K562 (cell line): ENCODE results near the gene EHD2.

Experiments
- GATA2 ChIP-seq: sonication (generic); formaldehyde crosslinking; IDR thresholded peaks from 2 replicates; pipeline ENCODE4 v1.4.0; 2020; ENCODE audit warnings: mild to moderate bottlenecking, missing genetic modification reagents
- GATAD2B ChIP-seq: fragments of 450-650 bp; IDR thresholded peaks from 2 replicates; pipeline ENCODE4 v1.6.1; 2017; ENCODE audit warnings: mild to moderate bottlenecking, borderline replicate concordance
- HDAC2 ChIP-seq: fragments of 450-650 bp; IDR thresholded peaks from 2 replicates; pipeline ENCODE4 v1.6.1; 2016; ENCODE audit warnings: mild to moderate bottlenecking
- MAZ ChIP-seq, 2 experiments: fragments of 450-650 bp in 1 of 2; sonication (generic) in 1 of 2; formaldehyde crosslinking; IDR thresholded peaks in 1 of 2; conservative IDR thresholded peaks in 1 of 2; 2 replicates each; pipeline versions ENCODE4 v1.4.0 to v1.5.0; 2020; ENCODE audit warnings: mild to moderate bottlenecking in 1 of 2, missing genetic modification reagents in 1 of 2
- POLR2A ChIP-seq: fragments of 450-650 bp; conservative IDR thresholded peaks from 2 replicates; pipeline ENCODE4 v1.6.1; 2016
- SPI1 ChIP-seq: IDR thresholded peaks from 2 replicates; pipeline ENCODE4 v1.6.1; 2011; ENCODE audit warnings: low read depth, low read length, control low read depth, borderline replicate concordance
- TF ChIP-seq, protein P1 (sequence below): fragments of 200-800 bp; sonication (Bioruptor generic); IDR thresholded peaks from 2 replicates; pipeline ENCODE4 v1.6.1; 2016; ENCODE audit warnings: missing genetic modification characterization, missing compliant biosample characterization
- TF ChIP-seq, protein P2 (sequence below), 2 experiments: fragments of 450-650 bp; formaldehyde crosslinking in 1 of 2; IDR thresholded peaks; 2 replicates each; pipeline versions ENCODE4 v1.4.0 to v1.6.1; 2014 to 2020; ENCODE audit warnings: mild to moderate bottlenecking in 2 of 2, borderline replicate concordance in 1 of 2, low read depth in 1 of 2

DNA sequence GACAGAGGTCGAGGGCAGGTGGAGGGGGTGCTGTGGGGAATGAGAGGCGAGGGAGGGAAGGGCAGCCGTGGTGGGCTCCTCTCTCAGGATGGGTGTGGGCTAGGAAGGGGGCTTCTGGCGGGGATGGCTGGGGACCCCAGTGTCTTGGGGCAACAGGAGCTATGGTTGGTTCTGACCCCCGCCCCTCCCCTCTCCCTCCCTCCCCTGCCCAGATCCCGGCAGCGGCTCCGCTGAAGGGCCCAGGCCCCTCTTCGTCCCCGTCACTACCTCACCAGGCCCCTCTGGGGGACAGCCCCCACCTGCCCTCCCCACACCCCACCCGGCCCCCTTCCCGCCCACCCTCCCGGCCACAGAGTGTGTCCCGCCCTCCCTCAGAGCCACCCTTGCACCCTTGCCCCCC is 19.3 kb upstream of the EHD2 start:
- TF ChIP-seq SPI1, result no peak
- TF ChIP-seq GATAD2B, result no peak
- TF ChIP-seq HDAC2, result no peak
- no peak for TF ChIP-seq MAZ (CRISPR knock-in tag; conservative IDR thresholded peaks at IDR 0.05 in 1 of 2, IDR thresholded peaks at IDR 0.05 in 1 of 2)
- TF ChIP-seq, protein P1, sequence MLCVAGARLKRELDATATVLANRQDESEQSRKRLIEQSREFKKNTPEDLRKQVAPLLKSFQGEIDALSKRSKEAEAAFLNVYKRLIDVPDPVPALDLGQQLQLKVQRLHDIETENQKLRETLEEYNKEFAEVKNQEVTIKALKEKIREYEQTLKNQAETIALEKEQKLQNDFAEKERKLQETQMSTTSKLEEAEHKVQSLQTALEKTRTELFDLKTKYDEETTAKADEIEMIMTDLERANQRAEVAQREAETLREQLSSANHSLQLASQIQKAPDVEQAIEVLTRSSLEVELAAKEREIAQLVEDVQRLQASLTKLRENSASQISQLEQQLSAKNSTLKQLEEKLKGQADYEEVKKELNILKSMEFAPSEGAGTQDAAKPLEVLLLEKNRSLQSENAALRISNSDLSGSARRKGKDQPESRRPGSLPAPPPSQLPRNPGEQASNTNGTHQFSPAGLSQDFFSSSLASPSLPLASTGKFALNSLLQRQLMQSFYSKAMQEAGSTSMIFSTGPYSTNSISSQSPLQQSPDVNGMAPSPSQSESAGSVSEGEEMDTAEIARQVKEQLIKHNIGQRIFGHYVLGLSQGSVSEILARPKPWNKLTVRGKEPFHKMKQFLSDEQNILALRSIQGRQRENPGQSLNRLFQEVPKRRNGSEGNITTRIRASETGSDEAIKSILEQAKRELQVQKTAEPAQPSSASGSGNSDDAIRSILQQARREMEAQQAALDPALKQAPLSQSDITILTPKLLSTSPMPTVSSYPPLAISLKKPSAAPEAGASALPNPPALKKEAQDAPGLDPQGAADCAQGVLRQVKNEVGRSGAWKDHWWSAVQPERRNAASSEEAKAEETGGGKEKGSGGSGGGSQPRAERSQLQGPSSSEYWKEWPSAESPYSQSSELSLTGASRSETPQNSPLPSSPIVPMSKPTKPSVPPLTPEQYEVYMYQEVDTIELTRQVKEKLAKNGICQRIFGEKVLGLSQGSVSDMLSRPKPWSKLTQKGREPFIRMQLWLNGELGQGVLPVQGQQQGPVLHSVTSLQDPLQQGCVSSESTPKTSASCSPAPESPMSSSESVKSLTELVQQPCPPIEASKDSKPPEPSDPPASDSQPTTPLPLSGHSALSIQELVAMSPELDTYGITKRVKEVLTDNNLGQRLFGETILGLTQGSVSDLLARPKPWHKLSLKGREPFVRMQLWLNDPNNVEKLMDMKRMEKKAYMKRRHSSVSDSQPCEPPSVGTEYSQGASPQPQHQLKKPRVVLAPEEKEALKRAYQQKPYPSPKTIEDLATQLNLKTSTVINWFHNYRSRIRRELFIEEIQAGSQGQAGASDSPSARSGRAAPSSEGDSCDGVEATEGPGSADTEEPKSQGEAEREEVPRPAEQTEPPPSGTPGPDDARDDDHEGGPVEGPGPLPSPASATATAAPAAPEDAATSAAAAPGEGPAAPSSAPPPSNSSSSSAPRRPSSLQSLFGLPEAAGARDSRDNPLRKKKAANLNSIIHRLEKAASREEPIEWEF (CRISPR knock-in tag), result no peak
- TF ChIP-seq, protein P2, sequence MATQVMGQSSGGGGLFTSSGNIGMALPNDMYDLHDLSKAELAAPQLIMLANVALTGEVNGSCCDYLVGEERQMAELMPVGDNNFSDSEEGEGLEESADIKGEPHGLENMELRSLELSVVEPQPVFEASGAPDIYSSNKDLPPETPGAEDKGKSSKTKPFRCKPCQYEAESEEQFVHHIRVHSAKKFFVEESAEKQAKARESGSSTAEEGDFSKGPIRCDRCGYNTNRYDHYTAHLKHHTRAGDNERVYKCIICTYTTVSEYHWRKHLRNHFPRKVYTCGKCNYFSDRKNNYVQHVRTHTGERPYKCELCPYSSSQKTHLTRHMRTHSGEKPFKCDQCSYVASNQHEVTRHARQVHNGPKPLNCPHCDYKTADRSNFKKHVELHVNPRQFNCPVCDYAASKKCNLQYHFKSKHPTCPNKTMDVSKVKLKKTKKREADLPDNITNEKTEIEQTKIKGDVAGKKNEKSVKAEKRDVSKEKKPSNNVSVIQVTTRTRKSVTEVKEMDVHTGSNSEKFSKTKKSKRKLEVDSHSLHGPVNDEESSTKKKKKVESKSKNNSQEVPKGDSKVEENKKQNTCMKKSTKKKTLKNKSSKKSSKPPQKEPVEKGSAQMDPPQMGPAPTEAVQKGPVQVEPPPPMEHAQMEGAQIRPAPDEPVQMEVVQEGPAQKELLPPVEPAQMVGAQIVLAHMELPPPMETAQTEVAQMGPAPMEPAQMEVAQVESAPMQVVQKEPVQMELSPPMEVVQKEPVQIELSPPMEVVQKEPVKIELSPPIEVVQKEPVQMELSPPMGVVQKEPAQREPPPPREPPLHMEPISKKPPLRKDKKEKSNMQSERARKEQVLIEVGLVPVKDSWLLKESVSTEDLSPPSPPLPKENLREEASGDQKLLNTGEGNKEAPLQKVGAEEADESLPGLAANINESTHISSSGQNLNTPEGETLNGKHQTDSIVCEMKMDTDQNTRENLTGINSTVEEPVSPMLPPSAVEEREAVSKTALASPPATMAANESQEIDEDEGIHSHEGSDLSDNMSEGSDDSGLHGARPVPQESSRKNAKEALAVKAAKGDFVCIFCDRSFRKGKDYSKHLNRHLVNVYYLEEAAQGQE (IDR thresholded peaks at IDR 0.05; ENCODE audit: borderline replicate concordance), result no peak
- TF ChIP-seq, protein P2 (CRISPR knock-in tag; IDR thresholded peaks at IDR 0.05; ENCODE audit: low read depth), result no peak
- no peak for TF ChIP-seq POLR2A
- no peak for TF ChIP-seq GATA2 (CRISPR knock-in tag)
